Esophagus squamous epithelium (tissue), 4 donors: ENCODE data around the gene YWHAH.

ENCODE experiments used
- POLR2A ChIP-seq, 4 donors: fragments of 450-650 bp; IDR thresholded peaks; one replicate each; pipeline ENCODE4 v1.6.1; 2017; ENCODE audit warnings: antibody characterized with exemption in 4 of 4, mild to moderate bottlenecking in 4 of 4, moderate library complexity in 3 of 4
- TF ChIP-seq, protein P1 (sequence below), 6 experiments: fragments of 450-650 bp in 4 of 6; fragments of 200-600 bp in 2 of 6; sonication (generic) in 2 of 6; IDR thresholded peaks; one replicate each; pipeline ENCODE4 v1.5.1; 2016 to 2019; ENCODE audit warnings: antibody characterized with exemption in 6 of 6, mild to moderate bottlenecking in 4 of 6, moderate library complexity in 4 of 6

- TF ChIP-seq, protein P1, sequence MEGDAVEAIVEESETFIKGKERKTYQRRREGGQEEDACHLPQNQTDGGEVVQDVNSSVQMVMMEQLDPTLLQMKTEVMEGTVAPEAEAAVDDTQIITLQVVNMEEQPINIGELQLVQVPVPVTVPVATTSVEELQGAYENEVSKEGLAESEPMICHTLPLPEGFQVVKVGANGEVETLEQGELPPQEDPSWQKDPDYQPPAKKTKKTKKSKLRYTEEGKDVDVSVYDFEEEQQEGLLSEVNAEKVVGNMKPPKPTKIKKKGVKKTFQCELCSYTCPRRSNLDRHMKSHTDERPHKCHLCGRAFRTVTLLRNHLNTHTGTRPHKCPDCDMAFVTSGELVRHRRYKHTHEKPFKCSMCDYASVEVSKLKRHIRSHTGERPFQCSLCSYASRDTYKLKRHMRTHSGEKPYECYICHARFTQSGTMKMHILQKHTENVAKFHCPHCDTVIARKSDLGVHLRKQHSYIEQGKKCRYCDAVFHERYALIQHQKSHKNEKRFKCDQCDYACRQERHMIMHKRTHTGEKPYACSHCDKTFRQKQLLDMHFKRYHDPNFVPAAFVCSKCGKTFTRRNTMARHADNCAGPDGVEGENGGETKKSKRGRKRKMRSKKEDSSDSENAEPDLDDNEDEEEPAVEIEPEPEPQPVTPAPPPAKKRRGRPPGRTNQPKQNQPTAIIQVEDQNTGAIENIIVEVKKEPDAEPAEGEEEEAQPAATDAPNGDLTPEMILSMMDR (IDR thresholded peaks at IDR 0.05): no peak
- no peak for TF ChIP-seq POLR2A (IDR thresholded peaks at IDR 0.05)
Measured at GRCh38 chr22:31995807-31996206, 51.5 kb downstream of the YWHAH start.
